CD8-positive, alpha-beta memory T cell (primary cell): ENCODE results near the gene GRID1. TPM values are rescaled to one million over a fixed set of nuclear protein-coding genes. Genes with fewer than 3 reads are reported as not detected.

Source experiments
- CTCF ChIA-PET: fragments of 350-600 bp; sonication (Branson Sonifier 250); formaldehyde crosslinking; loops from one replicate; lab custom pipeline; 2021; ENCODE audit warnings: antibody characterized with exemption; lab: Charles Lee
- POLR2A ChIA-PET: fragments of 350-600 bp; sonication (Branson Sonifier 250); formaldehyde crosslinking; loops from one replicate; lab custom pipeline; 2021; ENCODE audit warnings: antibody characterized with exemption; lab: Charles Lee
- DNase-seq, 5 donors: peaks; one replicate each; pipeline versions ENCODE4 v3.0.0 to v3.0.0-alpha.2; 2020 to 2022; ENCODE audit warnings: mixed read lengths in 1 of 5
- H3K27ac ChIP-seq: one replicate; pipeline ENCODE4 v1.7.0; 2013; ENCODE audit warnings: low read depth, mild to moderate bottlenecking, low read length, moderate library complexity
- H3K27me3 ChIP-seq: 2 replicates; pipeline ENCODE4 v1.7.0; 2013; ENCODE audit warnings: low read length, mild to moderate bottlenecking; ENCODE audit not compliant: insufficient read depth, poor library complexity, severe bottlenecking
- H3K36me3 ChIP-seq: 2 replicates; pipeline ENCODE4 v1.7.0; 2013; ENCODE audit warnings: mild to moderate bottlenecking, low read length, moderate library complexity; ENCODE audit not compliant: insufficient read depth
- H3K4me1 ChIP-seq: 2 replicates; pipeline ENCODE4 v1.7.0; 2013; ENCODE audit warnings: mild to moderate bottlenecking, low read length, moderate library complexity; ENCODE audit not compliant: insufficient read depth
- H3K4me3 ChIP-seq: 2 replicates; pipeline ENCODE4 v1.7.0; 2013; ENCODE audit warnings: mild to moderate bottlenecking, low read length
- H3K9me3 ChIP-seq: 2 replicates; pipeline ENCODE4 v1.7.0; 2013; ENCODE audit warnings: mild to moderate bottlenecking, low read length
- H3K27ac Mint-ChIP-seq, 8 donors: one replicate each; pipeline ENCODE4 v1.8.0; 2020 to 2021; ENCODE audit warnings: mixed read lengths in 8 of 8, mild to moderate bottlenecking in 6 of 8, inconsistent platforms in 3 of 8, moderate library complexity in 3 of 8
- H3K27me3 Mint-ChIP-seq, 2 donors: one replicate each; pipeline ENCODE4 v1.8.0; 2020 to 2021; ENCODE audit warnings: mixed read lengths in 2 of 2, mild to moderate bottlenecking in 1 of 2, moderate library complexity in 1 of 2
- H3K36me3 Mint-ChIP-seq, 3 donors: one replicate each; pipeline ENCODE4 v1.8.0; 2020 to 2021; ENCODE audit warnings: mixed read lengths in 3 of 3, inconsistent platforms in 1 of 3, mild to moderate bottlenecking in 1 of 3
- H3K4me1 Mint-ChIP-seq, 3 donors: one replicate each; pipeline ENCODE4 v1.8.0; 2020 to 2021; ENCODE audit warnings: mixed read lengths in 3 of 3, inconsistent platforms in 1 of 3, mild to moderate bottlenecking in 1 of 3
- H3K4me3 Mint-ChIP-seq, 7 donors: one replicate each; pipeline ENCODE4 v1.8.0; 2020 to 2021; ENCODE audit warnings: mixed read lengths in 7 of 7, mild to moderate bottlenecking in 6 of 7, moderate library complexity in 4 of 7, inconsistent platforms in 2 of 7
- H3K9me3 Mint-ChIP-seq, 5 donors: one replicate each; pipeline ENCODE4 v1.8.0; 2020 to 2022; ENCODE audit warnings: mixed read lengths in 5 of 5, mild to moderate bottlenecking in 3 of 5, moderate library complexity in 2 of 5, inconsistent platforms in 1 of 5
- polyA plus RNA-seq: library from polyadenylated mRNA; unstranded; fragments of 300-500 nt; fragmentation: Illumina TruSeq; gene quantifications from one replicate; pipeline ENCODE4 v1.2.3, GENCODE V29; 2021
- total RNA-seq, 2 experiments: library from RNA; stranded (reverse); gene quantifications; one replicate each; pipeline ENCODE4 v1.2.3, GENCODE V29; 2021

GRID1 gene
- total and polyA plus RNA-seq, 3 experiments from 2014 or later = not detected

DNA sequence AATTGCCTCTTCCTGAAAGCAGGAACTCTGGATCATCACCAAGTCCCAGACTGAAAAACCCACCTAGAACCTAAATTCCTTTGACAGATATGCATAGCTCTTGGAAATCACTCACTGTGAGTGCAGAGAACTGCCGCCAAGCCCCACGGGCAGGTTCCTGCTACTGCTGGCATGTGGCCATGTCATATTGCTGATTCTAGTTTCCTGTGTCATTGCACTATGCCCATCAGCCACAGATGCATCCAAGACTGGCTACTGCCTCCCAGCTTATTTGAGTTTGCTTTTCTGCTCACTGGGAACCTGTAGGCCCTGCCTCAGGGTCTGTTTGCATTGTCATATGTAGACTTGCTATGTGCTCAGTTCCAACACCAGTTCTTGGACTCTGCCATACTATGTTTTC lies 786.0 kb downstream of the GRID1 start:
- Mint-ChIP-seq H3K4me1 (no peaks in the 10 kb centered on the region), H3K36me3 (peaks cover 0 to under 1% (median 0%) of the 10 kb centered on the region in 3 donors), H3K4me3 (no peak overlapping the region), H3K27ac (no peak overlapping the region), H3K27me3 (peaks cover 2 to 26% of the 10 kb centered on the region in 2 donors), H3K9me3 (peaks cover 0 to 2% (median 0%) of the 10 kb centered on the region in 5 donors)
- no peak for DNase-seq
- Histone ChIP-seq H3K27me3 (no peaks in the 10 kb centered on the region), H3K36me3 (no peaks in the 10 kb centered on the region), H3K4me1 (no peaks in the 10 kb centered on the region), H3K4me3 (no peak overlapping the region), H3K27ac (no peak overlapping the region), H3K9me3 (no peaks in the 10 kb centered on the region)
- CTCF ChIA-PET = no interaction called here
- POLR2A ChIA-PET = no interaction called here

DNA sequence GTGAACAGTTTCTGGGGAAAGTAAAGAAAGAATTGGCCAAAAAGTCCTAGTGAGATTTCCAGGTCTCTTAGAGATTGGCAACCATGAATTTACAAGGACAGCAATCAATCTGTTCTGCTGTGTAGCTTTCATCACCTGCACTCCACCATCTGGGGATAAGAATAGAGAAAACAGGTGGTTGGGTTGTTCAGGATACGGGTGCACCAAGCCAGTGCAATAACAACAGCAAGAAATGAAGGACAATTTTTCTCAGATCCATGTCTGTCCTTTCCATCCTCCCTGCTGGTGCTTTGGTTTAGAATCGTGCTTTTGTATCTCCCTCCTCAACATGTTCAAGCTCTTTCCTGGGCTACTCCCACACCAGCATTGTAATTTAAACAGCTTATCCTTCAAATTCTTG lies 787.7 kb downstream of the GRID1 start:
- H3K9me3 ChIP-seq = no peaks in the 10 kb centered on the region
- no peak overlapping the region for H3K4me3 ChIP-seq
- Mint-ChIP-seq H3K9me3 (peaks cover 0 to 2% (median 0%) of the 10 kb centered on the region in 5 donors), H3K4me3 (no peak overlapping the region), H3K36me3 (no peaks in the 10 kb centered on the region), H3K4me1 (no peaks in the 10 kb centered on the region), H3K27ac (no peak overlapping the region), H3K27me3 (peaks cover 2 to 25% of the 10 kb centered on the region in 2 donors)
- ChIA-PET POLR2A (no interaction called here), CTCF (no interaction called here)
- no peak for DNase-seq
- no peaks in the 10 kb centered on the region for H3K36me3 ChIP-seq
- no peaks in the 10 kb centered on the region for H3K4me1 ChIP-seq
- H3K27ac ChIP-seq = no peak overlapping the region
- H3K27me3 ChIP-seq = no peaks in the 10 kb centered on the region

DNA sequence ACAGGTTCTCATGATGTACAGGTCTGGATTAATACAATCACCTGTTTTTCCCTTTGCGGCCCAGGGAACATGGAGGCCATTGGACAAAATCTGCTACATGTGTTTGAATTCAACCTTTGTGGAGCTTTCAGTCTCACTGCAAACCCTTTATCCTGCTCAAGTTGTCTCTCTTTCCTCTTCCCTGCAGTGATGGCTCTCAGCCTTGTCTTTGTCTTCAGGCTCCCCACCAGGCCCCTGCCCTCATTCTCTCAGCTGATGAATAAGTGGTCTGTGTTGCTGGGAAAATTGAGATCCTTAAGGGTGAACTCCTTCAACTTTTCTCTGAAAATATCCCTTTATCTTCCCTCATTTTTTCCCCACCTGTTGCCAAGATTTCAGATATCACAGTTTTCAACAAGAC lies 791.2 kb downstream of the GRID1 start:
- H3K27me3 ChIP-seq = no peaks in the 10 kb centered on the region
- ChIA-PET CTCF (no interaction called here), POLR2A (no interaction called here)
- no peak overlapping the region for H3K4me3 Mint-ChIP-seq
- no peaks in the 10 kb centered on the region for H3K9me3 ChIP-seq
- H3K4me1 ChIP-seq = no peaks in the 10 kb centered on the region
- H3K9me3 Mint-ChIP-seq = no peaks in the 10 kb centered on the region
- peak overlapping the region in 1 of 8 donors; percentile 26 for H3K27ac Mint-ChIP-seq
- H3K27me3 Mint-ChIP-seq = peaks cover 0 to 13% of the 10 kb centered on the region in 2 donors
- H3K36me3 Mint-ChIP-seq = no peaks in the 10 kb centered on the region
- H3K4me1 Mint-ChIP-seq = no peaks in the 10 kb centered on the region
- H3K4me3 ChIP-seq = no peak overlapping the region
- H3K36me3 ChIP-seq = no peaks in the 10 kb centered on the region
- DNase-seq = no peak
- H3K27ac ChIP-seq = no peak overlapping the region

DNA sequence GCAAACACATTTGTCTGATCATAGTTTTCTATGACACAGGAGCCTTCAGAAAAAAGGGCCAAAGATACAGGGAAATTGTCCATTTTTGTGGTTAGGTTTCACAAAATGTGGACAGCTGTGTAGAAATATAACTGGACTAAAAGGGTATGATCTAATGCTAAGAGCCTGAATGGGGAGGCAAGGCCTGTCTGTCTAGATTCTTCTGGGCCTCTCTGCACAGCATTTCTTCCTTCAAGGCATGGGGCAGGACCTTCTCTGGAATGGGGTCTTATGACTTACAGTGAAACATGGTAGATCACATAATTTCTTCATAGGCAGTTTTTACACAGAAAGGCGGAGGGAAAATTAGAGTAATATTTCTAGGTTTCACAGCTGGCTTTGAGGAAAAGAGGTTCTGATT lies 795.7 kb downstream of the GRID1 start:
- DNase-seq = no peak
- Mint-ChIP-seq H3K4me1 (no peaks in the 10 kb centered on the region), H3K9me3 (no peaks in the 10 kb centered on the region), H3K27ac (no peak overlapping the region), H3K4me3 (no peak overlapping the region), H3K36me3 (no peaks in the 10 kb centered on the region), H3K27me3 (no peaks in the 10 kb centered on the region)
- Histone ChIP-seq H3K27me3 (no peaks in the 10 kb centered on the region), H3K9me3 (no peaks in the 10 kb centered on the region), H3K4me3 (no peak overlapping the region), H3K4me1 (no peaks in the 10 kb centered on the region), H3K36me3 (no peaks in the 10 kb centered on the region), H3K27ac (no peak overlapping the region)
- CTCF ChIA-PET = no interaction called here
- POLR2A ChIA-PET = no interaction called here

DNA sequence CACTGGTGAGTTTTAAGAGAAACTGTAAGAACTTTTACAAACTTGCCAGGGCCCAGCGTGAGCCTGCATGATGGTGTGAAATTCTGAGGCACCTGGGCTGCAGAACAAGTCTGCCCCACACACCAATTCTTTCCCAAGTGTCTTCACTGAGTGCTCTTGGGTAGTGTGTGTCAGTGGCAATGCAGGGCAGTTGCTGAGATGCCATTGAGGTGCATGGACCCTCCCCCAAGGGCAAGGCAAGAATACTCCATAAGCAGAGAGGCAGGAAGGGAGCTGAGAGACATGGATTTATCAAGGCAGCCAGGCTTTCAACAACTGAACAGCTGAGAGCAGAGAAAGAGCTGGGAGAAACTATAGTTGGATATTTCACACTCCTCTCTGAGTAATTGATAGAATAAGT lies 801.2 kb downstream of the GRID1 start:
- Mint-ChIP-seq H3K36me3 (no peaks in the 10 kb centered on the region), H3K9me3 (no peaks in the 10 kb centered on the region), H3K4me3 (no peak overlapping the region), H3K27ac (no peak overlapping the region), H3K27me3 (peaks cover 0 to 2% of the 10 kb centered on the region in 2 donors), H3K4me1 (no peaks in the 10 kb centered on the region)
- no peaks in the 10 kb centered on the region for H3K4me1 ChIP-seq
- ChIA-PET POLR2A (no interaction called here), CTCF (no interaction called here)
- H3K27me3 ChIP-seq = no peaks in the 10 kb centered on the region
- no peaks in the 10 kb centered on the region for H3K9me3 ChIP-seq
- no peak overlapping the region for H3K4me3 ChIP-seq
- DNase-seq = no peak
- no peaks in the 10 kb centered on the region for H3K36me3 ChIP-seq
- no peak overlapping the region for H3K27ac ChIP-seq

DNA sequence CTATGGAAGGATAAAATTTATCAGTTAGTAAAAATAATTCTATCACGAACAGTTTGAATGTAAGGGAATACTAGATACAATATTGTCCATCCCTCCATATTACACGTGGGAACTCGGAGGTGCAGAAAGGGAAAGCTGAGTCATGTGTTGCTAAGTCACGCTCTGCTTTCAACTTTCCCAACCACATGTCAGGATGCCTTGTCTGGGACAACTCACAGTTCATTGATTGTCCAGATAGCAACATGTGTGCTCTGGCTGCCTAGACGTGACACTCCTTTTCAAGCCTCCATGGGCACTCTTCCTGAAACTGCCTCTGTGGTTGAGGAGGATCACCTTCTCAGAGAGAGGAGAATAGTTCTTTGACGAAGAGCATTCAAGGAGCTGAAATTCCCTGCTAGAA lies 808.1 kb downstream of the GRID1 start:
- H3K36me3 ChIP-seq = no peaks in the 10 kb centered on the region
- H3K9me3 Mint-ChIP-seq = no peaks in the 10 kb centered on the region
- H3K9me3 ChIP-seq = no peaks in the 10 kb centered on the region
- CTCF ChIA-PET = no interaction called here
- H3K36me3 Mint-ChIP-seq = no peaks in the 10 kb centered on the region
- no peaks in the 10 kb centered on the region for H3K4me1 Mint-ChIP-seq
- H3K27ac ChIP-seq = no peak overlapping the region
- no peak overlapping the region for H3K4me3 Mint-ChIP-seq
- no peak overlapping the region for H3K27ac Mint-ChIP-seq
- no peaks in the 10 kb centered on the region for H3K27me3 ChIP-seq
- POLR2A ChIA-PET = no interaction called here
- DNase-seq = no peak
- peaks cover 0 to 3% of the 10 kb centered on the region in 2 donors for H3K27me3 Mint-ChIP-seq
- H3K4me1 ChIP-seq = no peaks in the 10 kb centered on the region
- no peak overlapping the region for H3K4me3 ChIP-seq

DNA sequence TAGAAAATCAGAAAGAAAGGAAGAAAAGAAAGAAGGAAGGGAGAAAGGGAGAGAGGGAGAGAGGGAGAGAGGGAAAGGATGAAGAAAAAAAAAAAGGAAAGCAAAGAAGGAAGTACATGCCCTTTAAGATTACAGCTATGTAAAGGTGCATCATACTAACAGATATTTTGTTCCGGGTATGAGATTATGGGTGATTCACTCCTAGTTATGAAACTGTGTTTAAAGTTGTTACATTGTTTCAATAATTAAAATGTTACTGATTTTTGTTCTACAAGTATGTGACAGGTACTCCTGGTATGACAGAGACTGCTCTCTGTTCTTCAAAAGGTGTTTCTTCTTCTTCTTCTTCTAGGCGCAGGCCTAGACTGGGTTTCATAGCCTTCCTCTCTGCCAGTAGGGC lies 808.9 kb downstream of the GRID1 start:
- no peaks in the 10 kb centered on the region for H3K27me3 ChIP-seq
- no peak overlapping the region for H3K27ac ChIP-seq
- no peaks in the 10 kb centered on the region for H3K36me3 ChIP-seq
- ChIA-PET POLR2A (no interaction called here), CTCF (no interaction called here)
- Mint-ChIP-seq H3K27ac (no peak overlapping the region), H3K4me3 (no peak overlapping the region), H3K9me3 (no peaks in the 10 kb centered on the region), H3K4me1 (no peaks in the 10 kb centered on the region), H3K27me3 (peaks cover 0 to 3% of the 10 kb centered on the region in 2 donors), H3K36me3 (no peaks in the 10 kb centered on the region)
- no peaks in the 10 kb centered on the region for H3K4me1 ChIP-seq
- no peak overlapping the region for H3K4me3 ChIP-seq
- no peak for DNase-seq
- no peaks in the 10 kb centered on the region for H3K9me3 ChIP-seq

DNA sequence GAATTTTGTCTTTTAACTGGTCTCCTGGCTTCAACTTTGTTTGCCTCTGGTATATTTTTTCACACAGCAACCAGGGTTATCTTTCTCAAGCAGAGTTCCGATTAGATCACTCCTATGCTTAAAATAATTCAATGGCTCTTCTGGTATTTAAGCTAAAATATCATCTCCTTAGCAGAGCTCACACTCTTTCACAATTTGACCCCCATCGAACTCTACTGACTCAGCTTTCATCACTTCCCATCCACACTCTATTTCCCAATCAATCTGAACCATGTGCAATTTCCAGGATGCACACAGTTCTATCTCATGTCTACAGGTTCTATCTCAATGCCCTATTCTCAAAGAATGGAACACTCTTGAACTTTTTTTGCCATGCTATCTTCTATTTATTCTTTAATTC lies 809.5 kb downstream of the GRID1 start:
- H3K27ac ChIP-seq = no peak overlapping the region
- no peaks in the 10 kb centered on the region for H3K27me3 ChIP-seq
- POLR2A ChIA-PET = no interaction called here
- H3K9me3 ChIP-seq = no peaks in the 10 kb centered on the region
- no peaks in the 10 kb centered on the region for H3K36me3 ChIP-seq
- Mint-ChIP-seq H3K27ac (no peak overlapping the region), H3K4me3 (no peak overlapping the region), H3K36me3 (no peaks in the 10 kb centered on the region), H3K27me3 (peaks cover 0 to 3% of the 10 kb centered on the region in 2 donors), H3K4me1 (no peaks in the 10 kb centered on the region), H3K9me3 (no peaks in the 10 kb centered on the region)
- no peak overlapping the region for H3K4me3 ChIP-seq
- no peaks in the 10 kb centered on the region for H3K4me1 ChIP-seq
- DNase-seq = no peak
- CTCF ChIA-PET = no interaction called here
